HG02642 (cell line): ENCODE data around the gene FAM107B.

ENCODE experiments used
- ATAC-seq: cut with Tn5 transposase; IDR thresholded peaks from one replicate; pipeline ENCODE4 v1.9.1; 2021; ENCODE audit warnings: mild to moderate bottlenecking; ENCODE audit not compliant: unreplicated experiment, poor library complexity

FAM107B gene

GRCh38 chr10:14483417-14483816, 291.3 kb downstream of the FAM107B start:
- no peak for ATAC-seq

GRCh38 chr10:14481752-14482151, 292.9 kb downstream of the FAM107B start:
- no peak for ATAC-seq

- ATAC-seq = no peak
Observed at GRCh38 chr10:14481014-14481413, 293.7 kb downstream of the FAM107B start.

GRCh38 chr10:14478604-14479003, 296.1 kb downstream of the FAM107B start:
- ATAC-seq = no peak

GRCh38 chr10:14478201-14478600, 296.5 kb downstream of the FAM107B start:
- no peak for ATAC-seq

- ATAC-seq = no peak
Observed at GRCh38 chr10:14477408-14477710, 297.3 kb downstream of the FAM107B start.

GRCh38 chr10:14476641-14477407, 297.9 kb downstream of the FAM107B start:
- ATAC-seq = no peak

- ATAC-seq = no peak
Observed at GRCh38 chr10:14476006-14476405, 298.7 kb downstream of the FAM107B start.

GRCh38 chr10:14474656-14475055, 300.0 kb downstream of the FAM107B start:
- ATAC-seq = no peak

- ATAC-seq = no peak
Observed at GRCh38 chr10:14470920-14471319, 303.8 kb downstream of the FAM107B start.

GRCh38 chr10:14468726-14469125, 306.0 kb downstream of the FAM107B start:
- ATAC-seq = no peak
